ENCODE measurements around the gene CDK12. TPM values are rescaled to one million over a fixed set of nuclear protein-coding genes. Genes with fewer than 3 reads are reported as not detected.

Gene CDK12
- total and polyA plus RNA-seq, 10 of the 15 experiments (the other 5 are each of a cell fraction or from before 2014, with no cell fraction given) = 3.2 to 55.1 (median 31.9) TPM

DNA sequence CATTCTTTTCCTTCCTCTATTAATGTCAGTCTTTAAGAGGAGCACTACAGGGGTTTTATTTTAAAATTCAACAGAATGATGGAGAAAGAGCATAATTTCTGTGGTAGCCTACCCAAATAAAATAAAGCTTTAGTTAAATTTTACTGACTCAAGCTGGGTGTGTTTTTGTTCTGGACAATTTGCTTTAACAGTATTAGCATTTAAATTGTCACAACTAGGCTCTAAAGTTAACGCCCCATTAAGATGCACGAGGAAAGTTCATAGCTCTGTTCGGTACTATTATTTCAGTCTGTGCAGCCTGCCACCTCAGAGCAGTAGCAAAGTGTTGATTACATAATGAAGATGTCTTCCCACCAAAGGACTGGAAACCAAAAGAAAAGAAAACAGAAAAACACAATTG lies 52.0 kb downstream of the CDK12 start (continued):
- no peak for TF ChIP-seq PML (IDR thresholded peaks at IDR 0.05; ENCODE audit: low read length)
- TF ChIP-seq TCF12 (IDR thresholded peaks at IDR 0.05; ENCODE audit: low read depth, low read length) = no peak
- TF ChIP-seq GATAD2B (conservative IDR thresholded peaks at IDR 0.05; ENCODE audit: low read depth) = no peak
- TF ChIP-seq, protein P1, sequence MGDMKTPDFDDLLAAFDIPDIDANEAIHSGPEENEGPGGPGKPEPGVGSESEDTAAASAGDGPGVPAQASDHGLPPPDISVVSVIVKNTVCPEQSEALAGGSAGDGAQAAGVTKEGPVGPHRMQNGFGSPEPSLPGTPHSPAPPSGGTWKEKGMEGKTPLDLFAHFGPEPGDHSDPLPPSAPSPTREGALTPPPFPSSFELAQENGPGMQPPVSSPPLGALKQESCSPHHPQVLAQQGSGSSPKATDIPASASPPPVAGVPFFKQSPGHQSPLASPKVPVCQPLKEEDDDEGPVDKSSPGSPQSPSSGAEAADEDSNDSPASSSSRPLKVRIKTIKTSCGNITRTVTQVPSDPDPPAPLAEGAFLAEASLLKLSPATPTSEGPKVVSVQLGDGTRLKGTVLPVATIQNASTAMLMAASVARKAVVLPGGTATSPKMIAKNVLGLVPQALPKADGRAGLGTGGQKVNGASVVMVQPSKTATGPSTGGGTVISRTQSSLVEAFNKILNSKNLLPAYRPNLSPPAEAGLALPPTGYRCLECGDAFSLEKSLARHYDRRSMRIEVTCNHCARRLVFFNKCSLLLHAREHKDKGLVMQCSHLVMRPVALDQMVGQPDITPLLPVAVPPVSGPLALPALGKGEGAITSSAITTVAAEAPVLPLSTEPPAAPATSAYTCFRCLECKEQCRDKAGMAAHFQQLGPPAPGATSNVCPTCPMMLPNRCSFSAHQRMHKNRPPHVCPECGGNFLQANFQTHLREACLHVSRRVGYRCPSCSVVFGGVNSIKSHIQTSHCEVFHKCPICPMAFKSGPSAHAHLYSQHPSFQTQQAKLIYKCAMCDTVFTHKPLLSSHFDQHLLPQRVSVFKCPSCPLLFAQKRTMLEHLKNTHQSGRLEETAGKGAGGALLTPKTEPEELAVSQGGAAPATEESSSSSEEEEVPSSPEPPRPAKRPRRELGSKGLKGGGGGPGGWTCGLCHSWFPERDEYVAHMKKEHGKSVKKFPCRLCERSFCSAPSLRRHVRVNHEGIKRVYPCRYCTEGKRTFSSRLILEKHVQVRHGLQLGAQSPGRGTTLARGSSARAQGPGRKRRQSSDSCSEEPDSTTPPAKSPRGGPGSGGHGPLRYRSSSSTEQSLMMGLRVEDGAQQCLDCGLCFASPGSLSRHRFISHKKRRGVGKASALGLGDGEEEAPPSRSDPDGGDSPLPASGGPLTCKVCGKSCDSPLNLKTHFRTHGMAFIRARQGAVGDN (IDR thresholded peaks at IDR 0.05) = no peak

GRCh38 chr17:39513915-39514314 lies 52.6 kb downstream of the CDK12 start:
- SMC1A ChIA-PET (ENCODE audit: uncharacterized antibody, unreplicated experiment) = interaction anchor here (0.6 to 1.2 kb wide), 3 partner anchors 15 to 179 kb away, joined by 3 read pairs; no protein-coding TSS in a partner anchor
- no peak overlapping the region for H3K27ac ChIP-seq (ENCODE audit: control insufficient read depth, insufficient read depth)
- H4K20me1 ChIP-seq (ENCODE audit: control insufficient read depth, insufficient read depth) = no peaks in the 10 kb centered on the region
- H3K9ac ChIP-seq (ENCODE audit: control insufficient read depth, insufficient read depth, low read length) = no peak overlapping the region
- in situ Hi-C loops (cut with MboI) = no loop called here
- ATAC-seq = no peak
- FAIRE-seq = no peak
- no peaks in the 10 kb centered on the region for H3K79me2 ChIP-seq (ENCODE audit: control insufficient read depth, insufficient read depth, low read length)
- H3K36me3 ChIP-seq (ENCODE audit: control insufficient read depth in 2 of 2, insufficient read depth in 2 of 2, low read length in 1 of 2) = peaks cover 8 to 36% of the 10 kb centered on the region in 2 experiments
- no TSS peak for BruUV-seq (replicated peaks)
- 96% methylated on average over 5 of the region's 5 CpGs for WGBS (ENCODE audit: insufficient coverage, insufficient replicate concordance, low lambda C conversion rate, missing lambda C conversion rate)
- H3K4me3 ChIP-seq = no peak overlapping the region
- no peaks in the 10 kb centered on the region for H3K4me1 ChIP-seq (ENCODE audit: control insufficient read depth, insufficient read depth, low read length)
- RAD21 ChIA-PET (ENCODE audit: unreplicated experiment) = no interaction called here
- H3K27me3 ChIP-seq (replicated peaks in 1 of 2; ENCODE audit: control insufficient read depth in 2 of 2, insufficient read depth in 2 of 2, low read length in 1 of 2) = no peaks in the 10 kb centered on the region
- DNase-seq (ENCODE audit: low read depth, low spot score) = no peak
- POLR2A ChIA-PET = no interaction called here
- CTCF ChIA-PET = interaction anchor here (1.1 kb wide), 1 partner anchor 20 kb away, joined by 3 read pairs; no protein-coding TSS in a partner anchor
- H3K9me3 ChIP-seq (replicated peaks; ENCODE audit: control insufficient read depth, insufficient read depth, low read length) = no peaks in the 10 kb centered on the region
- no peak overlapping the region for H3K4me2 ChIP-seq (ENCODE audit: control insufficient read depth, insufficient read depth)
- no peak overlapping the region for H2AFZ ChIP-seq (ENCODE audit: control insufficient read depth, low read depth, low read length)
- intact Hi-C loops (cut with micrococcal nuclease; ENCODE audit: unreplicated experiment) = no loop called here
- TF ChIP-seq GATAD2B (conservative IDR thresholded peaks at IDR 0.05; ENCODE audit: low read depth) (no peak), WRNIP1 (IDR thresholded peaks at IDR 0.05; ENCODE audit: borderline replicate concordance, low read depth, low read length) (no peak), RB1 (IDR thresholded peaks at IDR 0.05; ENCODE audit: borderline replicate concordance) (no peak), ZNF592 (IDR thresholded peaks at IDR 0.05) (no peak), ESRRA (IDR thresholded peaks at IDR 0.05; ENCODE audit: low read length) (no peak), E4F1 (IDR thresholded peaks at IDR 0.05; ENCODE audit: borderline replicate concordance, partially characterized antibody) (no peak), YY1 (IDR thresholded peaks at IDR 0.05; ENCODE audit: low read depth, low read length) (no peak), SP1 (IDR thresholded peaks at IDR 0.05; ENCODE audit: low read depth, low read length) (no peak), POLR2AphosphoS2 (IDR thresholded peaks at IDR 0.05; ENCODE audit: low read depth, low read length) (no peak), EGR1 (IDR thresholded peaks at IDR 0.05; ENCODE audit: borderline replicate concordance in 1 of 2, low read depth in 2 of 2, low read length in 2 of 2) (no peak)

Measured in GM12878 (cell line).